Epidermal melanocyte (primary cell): ENCODE results near the gene IGDCC3.

Experiments used
- DNase-seq: peaks from one replicate; pipeline ENCODE4 v3.0.0; 2011; ENCODE audit warnings: low spot score; ENCODE audit not compliant: insufficient read length

The IGDCC3 gene

DNA sequence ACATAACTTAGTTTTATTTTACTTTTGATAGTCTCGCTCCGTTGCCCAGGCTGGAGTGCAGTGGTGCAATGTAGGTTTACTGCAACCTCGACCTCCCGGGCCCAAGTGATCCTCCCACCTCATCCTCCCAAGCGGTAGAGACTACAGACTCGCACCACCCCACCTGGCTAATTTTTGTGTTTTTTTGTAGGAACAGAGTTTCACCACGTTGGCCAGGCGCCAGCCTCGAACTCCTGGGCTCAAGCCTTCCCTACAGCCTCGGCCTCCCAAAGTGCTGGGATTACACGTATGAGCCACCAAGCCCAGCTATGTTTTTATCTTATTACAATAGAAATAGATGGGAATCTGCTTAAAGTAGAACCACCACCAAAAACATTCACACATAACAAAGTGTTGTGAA, 79.1 kb downstream of the IGDCC3 start:
- no peak for DNase-seq

DNA sequence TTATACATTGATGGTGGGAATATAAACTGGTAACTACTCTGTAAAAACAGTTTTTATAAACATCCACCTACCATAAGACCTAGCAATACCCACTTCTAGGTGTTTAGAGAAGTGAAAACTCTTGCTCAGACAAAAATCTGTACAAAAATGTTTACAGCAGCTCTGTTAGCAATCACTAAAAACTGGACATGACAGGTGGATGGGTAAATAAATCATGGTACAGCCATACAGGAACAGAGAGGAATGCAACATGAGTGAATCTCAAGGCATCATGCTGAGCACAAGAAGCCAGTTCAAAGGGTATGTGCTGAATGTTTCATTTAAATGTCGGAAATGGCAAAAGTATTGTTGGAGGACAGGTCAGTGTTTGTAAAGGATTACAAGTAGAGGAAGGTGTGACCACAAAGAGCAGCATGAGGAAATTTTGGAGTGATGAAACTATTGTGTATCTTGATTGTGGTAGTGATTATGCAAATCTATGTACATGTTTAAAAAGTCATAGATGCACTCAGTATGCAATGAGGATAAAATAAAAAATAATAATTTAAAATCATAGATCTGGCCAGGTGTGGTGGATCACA, 84.8 kb downstream of the IGDCC3 start:
- no peak for DNase-seq

DNA sequence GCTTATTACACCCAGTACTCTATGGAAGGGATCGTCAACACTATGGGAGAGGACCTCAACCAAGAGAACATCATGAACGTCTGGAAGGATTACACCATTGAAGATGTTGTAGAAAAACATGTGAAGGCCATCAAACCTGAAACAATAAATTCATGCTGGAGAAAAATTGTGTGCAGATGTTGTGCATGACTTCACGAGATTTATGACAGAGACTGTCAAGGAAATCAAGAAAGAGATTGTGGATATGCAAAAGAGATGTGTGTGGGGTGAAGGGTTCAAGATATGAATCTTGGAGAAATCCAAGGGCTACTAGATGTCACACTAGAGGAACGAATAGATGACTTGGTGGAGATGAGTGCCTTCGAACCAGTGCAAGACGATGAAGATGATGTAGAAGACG, 87.6 kb downstream of the IGDCC3 start:
- no peak for DNase-seq

DNA sequence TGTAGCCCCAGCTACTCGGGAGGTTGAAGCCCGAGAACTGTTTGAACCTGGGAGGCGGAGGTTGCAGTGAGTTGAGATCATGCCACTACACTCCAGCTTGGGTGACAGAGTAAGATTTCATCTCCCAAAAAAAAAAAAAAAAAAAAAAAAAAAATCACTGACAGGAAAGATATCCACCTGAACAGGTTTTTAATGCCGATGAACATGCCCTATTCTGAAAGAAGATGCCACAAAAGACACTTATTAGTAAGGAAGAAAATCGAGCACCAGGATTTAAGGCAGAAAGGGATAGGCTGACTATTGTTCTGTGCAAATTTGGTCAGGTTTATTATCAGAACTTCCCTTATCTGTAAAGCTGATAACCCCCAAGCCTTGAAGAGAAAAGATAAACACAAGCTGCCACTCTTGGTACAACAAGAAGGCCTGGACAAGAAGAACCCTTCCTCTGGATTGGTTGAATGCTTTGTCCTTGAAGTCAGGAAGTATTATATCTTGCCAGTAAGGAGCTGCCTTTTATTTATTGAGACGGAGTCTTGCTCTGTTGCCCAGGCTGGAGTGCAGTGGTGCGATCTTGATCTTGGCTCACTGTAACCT, 88.4 kb downstream of the IGDCC3 start:
- no peak for DNase-seq

DNA sequence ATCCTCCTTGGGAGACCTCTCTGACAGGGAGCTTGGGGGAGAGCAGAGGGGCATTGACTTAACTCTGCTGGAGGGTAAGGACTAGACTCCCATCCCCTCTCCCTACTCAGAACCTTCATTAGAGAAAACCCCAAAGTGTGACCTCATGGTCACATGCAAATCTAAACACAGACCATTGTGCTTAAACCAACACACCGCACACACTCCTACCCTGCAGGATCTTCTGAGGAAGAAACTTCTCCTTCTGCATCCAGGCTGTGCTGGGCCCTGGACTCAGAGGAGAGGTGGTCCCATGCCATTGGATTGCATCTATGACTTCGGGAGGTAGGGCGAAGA, 90.3 kb downstream of the IGDCC3 start:
- DNase-seq, result no peak

DNA sequence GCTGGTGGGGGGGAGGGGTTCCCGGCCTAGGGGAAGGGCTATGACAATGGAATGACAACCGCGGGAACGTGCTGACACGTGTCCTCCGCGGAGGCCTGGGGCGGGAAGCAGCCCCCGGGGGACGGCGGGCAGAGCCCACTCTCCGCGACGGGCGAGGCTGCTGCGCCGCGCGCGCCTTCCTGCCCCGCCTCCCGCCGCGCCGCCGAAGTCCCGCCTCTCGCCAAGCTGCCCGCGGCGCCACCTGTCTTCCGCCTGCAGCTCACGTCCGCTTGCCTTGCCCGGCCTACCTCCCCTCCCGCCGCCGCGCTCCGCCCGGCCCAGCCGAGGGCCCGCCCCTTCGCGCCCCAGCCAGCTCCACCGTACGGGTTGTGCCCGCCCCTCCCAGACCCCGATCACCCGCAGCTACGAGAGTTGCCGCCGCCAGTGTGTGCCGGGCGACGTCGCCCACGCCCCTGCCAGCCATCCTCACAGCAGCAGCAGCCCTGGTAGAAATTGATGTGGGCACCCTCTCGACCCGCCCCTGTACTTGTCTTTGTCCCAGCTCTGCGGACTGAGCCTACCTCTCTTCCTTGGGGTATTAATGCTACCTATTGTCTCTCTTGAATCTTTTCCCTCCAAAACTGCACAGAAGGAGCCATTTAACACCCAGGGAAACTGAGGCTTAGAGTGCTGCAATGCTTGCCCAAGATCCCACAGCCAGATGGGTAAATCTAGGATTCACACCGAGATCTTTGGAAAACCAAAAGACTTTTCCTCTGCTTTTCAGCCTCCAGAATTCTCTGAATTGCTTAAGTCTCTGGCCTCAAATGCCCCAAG, 90.9 kb downstream of the IGDCC3 start, which contains the start of gene PARP16:
TSS of gene PARP16 (minus strand) at position 180 of the 816 bp plus-strand sequence. CDS start 457 bp downstream, outside the sequence.
- no peak for DNase-seq

DNA sequence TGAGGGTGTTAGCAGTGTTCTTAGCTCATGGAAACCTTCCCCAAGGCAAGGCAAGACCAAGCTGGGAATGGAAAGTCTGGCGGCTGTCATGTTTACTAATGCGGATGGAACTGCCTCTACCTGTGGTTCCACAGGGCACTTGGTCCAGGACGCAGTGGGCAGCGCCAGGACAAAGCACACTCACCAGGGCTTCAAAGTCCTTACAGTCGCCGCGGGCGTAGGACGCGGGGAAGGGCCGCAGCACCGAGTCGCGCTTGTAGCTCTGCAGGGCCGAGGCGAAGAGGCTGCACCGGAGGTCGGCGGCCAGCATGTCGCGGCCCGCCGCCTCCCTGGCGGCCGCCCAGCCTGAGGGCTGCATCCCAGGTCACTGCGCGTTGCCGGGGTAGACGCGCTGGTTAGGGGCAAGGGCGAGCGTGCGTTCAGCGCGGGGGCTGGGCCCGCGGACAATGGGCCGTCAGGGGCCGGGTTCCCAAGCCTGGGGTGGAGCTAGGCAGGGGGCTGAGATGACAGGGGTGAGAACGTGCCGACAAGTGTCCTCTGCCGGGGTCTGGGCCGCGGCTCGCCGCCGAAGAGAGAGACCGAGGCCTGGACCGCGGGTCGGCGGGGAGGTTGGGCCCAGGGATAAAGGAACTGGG, 91.6 kb downstream of the IGDCC3 start:
- DNase-seq, result no peak

DNA sequence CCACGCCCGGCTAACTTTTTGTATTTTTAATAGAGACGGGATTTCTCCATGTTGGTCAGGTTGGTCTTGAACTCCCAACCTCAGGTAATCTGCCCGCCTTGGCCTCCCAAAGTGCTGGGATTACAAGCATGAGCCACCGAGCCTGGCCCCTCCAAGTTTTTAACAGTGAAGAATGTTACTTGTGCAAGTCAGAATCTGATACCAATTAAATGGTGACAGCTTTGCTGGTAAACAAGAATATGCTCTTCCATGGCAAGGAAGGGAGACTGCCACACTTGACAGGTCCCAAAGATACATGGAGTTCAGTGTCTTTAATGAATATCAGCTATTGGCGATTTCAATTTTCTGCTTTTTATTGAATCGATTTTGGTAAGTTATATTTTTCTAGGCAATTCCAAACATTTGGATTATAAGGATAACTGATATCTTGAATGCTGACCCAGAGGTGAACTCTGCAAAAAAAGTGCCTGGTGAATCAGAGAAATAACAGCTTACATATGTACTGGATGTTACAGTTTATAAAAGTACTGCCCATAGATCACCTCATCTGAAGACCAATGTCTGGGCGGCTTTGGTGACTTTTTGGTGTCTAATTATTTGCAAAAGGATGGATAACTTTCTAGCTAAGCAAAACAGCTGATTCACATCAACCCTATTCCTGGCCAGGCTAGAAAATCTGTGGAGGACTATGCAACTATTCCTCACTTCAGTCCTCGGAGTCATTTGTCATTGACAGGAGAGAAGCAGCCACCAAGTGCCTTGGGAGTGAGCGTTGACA, 92.3 kb downstream of the IGDCC3 start:
- DNase-seq, result no peak

DNA sequence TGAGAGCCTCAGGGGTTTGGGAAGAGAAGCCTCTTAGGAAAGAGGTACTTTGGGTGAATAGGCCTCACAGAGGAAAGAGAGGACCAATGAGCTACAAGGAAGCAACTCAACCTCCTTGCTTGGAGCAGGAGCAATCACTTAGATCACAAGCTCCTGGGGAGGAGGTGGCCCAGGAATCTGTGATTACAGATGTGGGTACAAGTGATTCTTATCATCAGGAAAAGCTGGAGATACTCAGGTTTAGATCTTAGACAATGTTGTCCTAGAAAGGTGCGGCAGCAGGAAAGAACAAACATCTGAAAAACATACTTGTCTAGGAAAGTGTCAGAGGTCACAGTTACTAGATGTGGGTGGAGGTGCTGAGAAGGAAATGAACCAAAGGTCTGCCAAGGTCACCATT, 99.3 kb downstream of the IGDCC3 start:
- no peak for DNase-seq
